ENCODE measurements around the gene USP17L13. TPM values are rescaled to one million over a fixed set of nuclear protein-coding genes. Genes with fewer than 3 reads are reported as not detected.
"Not testable (repeated sequence)": the region's sequence is repeated elsewhere in the genome, so short reads cannot be mapped to it uniquely, and the experiment has no call there.

The USP17L13 gene
- polyA plus RNA-seq: not detected

GRCh38 chr4:9224596-9224995 is at the start of gene USP17L13:
TSS of gene USP17L13 (plus strand) at chr4:9224896. CDS start at chr4:9224896, 0 bp downstream.
- not testable (repeated sequence) for H3K4me1 ChIP-seq (ENCODE audit: control insufficient read depth in 2 of 2, insufficient read depth in 2 of 2, low read length in 1 of 2); H3K4me3 ChIP-seq (ENCODE audit: low read depth in 1 of 2, low read length in 2 of 2); H3K27ac ChIP-seq (ENCODE audit: low read depth in 2 of 2, low read length in 1 of 2); H3K27me3 ChIP-seq (ENCODE audit: control insufficient read depth in 1 of 2, insufficient read depth in 2 of 2, low read length in 2 of 2); H3K9me3 ChIP-seq (ENCODE audit: control insufficient read depth in 2 of 2, insufficient read depth in 1 of 2, low read depth in 1 of 2, low read length in 1 of 2); H3K36me3 ChIP-seq (ENCODE audit: control insufficient read depth in 2 of 2, insufficient read depth in 2 of 2, low read length in 1 of 2)
- no CpG with 5 or more reads among the region's 14 CpGs for WGBS, 2 donors

GRCh38 chr4:9210357-9210756 is 14.3 kb upstream of the USP17L13 start, which contains the start of gene USP17L10:
TSS of gene USP17L10 (plus strand) at chr4:9210657. CDS start at chr4:9210657, 0 bp downstream.
- not testable (repeated sequence) for H3K36me3 ChIP-seq (ENCODE audit: control insufficient read depth in 2 of 2, insufficient read depth in 2 of 2, low read length in 1 of 2); H3K27ac ChIP-seq (ENCODE audit: low read depth in 2 of 2, low read length in 1 of 2); H3K9me3 ChIP-seq (ENCODE audit: control insufficient read depth in 2 of 2, insufficient read depth in 1 of 2, low read depth in 1 of 2, low read length in 1 of 2); H3K27me3 ChIP-seq (ENCODE audit: control insufficient read depth in 1 of 2, insufficient read depth in 2 of 2, low read length in 2 of 2); H3K4me1 ChIP-seq (ENCODE audit: control insufficient read depth in 2 of 2, insufficient read depth in 2 of 2, low read length in 1 of 2); H3K4me3 ChIP-seq (ENCODE audit: low read depth in 1 of 2, low read length in 2 of 2)
- 91% methylated on average over 12 of the region's 13 CpGs; no CpG with 5 or more reads in 1 of the 2 donors for WGBS, 2 donors

GRCh38 chr4:9214701-9215100 is 10.0 kb upstream of the USP17L13 start:
- H3K4me1 ChIP-seq (ENCODE audit: control insufficient read depth in 2 of 2, insufficient read depth in 2 of 2, low read length in 1 of 2); H3K4me3 ChIP-seq (ENCODE audit: low read depth in 1 of 2, low read length in 2 of 2); H3K27me3 ChIP-seq (ENCODE audit: control insufficient read depth in 1 of 2, insufficient read depth in 2 of 2, low read length in 2 of 2); H3K36me3 ChIP-seq (ENCODE audit: control insufficient read depth in 2 of 2, insufficient read depth in 2 of 2, low read length in 1 of 2); H3K9me3 ChIP-seq (ENCODE audit: control insufficient read depth in 2 of 2, insufficient read depth in 1 of 2, low read depth in 1 of 2, low read length in 1 of 2); H3K27ac ChIP-seq (ENCODE audit: low read depth in 2 of 2, low read length in 1 of 2): not testable (repeated sequence)
- WGBS, 2 donors: 72 to 82% methylated on average over 11 of the region's 14 CpGs

- H3K4me1 ChIP-seq (ENCODE audit: control insufficient read depth in 2 of 2, insufficient read depth in 2 of 2, low read length in 1 of 2); H3K27me3 ChIP-seq (ENCODE audit: control insufficient read depth in 1 of 2, insufficient read depth in 2 of 2, low read length in 2 of 2); H3K9me3 ChIP-seq (ENCODE audit: control insufficient read depth in 2 of 2, insufficient read depth in 1 of 2, low read depth in 1 of 2, low read length in 1 of 2); H3K36me3 ChIP-seq (ENCODE audit: control insufficient read depth in 2 of 2, insufficient read depth in 2 of 2, low read length in 1 of 2); H3K27ac ChIP-seq (ENCODE audit: low read depth in 2 of 2, low read length in 1 of 2); H3K4me3 ChIP-seq (ENCODE audit: low read depth in 1 of 2, low read length in 2 of 2): not testable (repeated sequence)
- 93% methylated on average over 10 of the region's 14 CpGs; no CpG with 5 or more reads in 1 of the 2 donors for WGBS, 2 donors
Observed at GRCh38 chr4:9215105-9215504, 9.6 kb upstream of the USP17L13 start, which contains the start of gene USP17L11. TSS of gene USP17L11 (plus strand) at chr4:9215405. CDS start at chr4:9215405, 0 bp downstream.

- not testable (repeated sequence) for H3K4me3 ChIP-seq (ENCODE audit: low read depth in 1 of 2, low read length in 2 of 2); H3K36me3 ChIP-seq (ENCODE audit: control insufficient read depth in 2 of 2, insufficient read depth in 2 of 2, low read length in 1 of 2); H3K9me3 ChIP-seq (ENCODE audit: control insufficient read depth in 2 of 2, insufficient read depth in 1 of 2, low read depth in 1 of 2, low read length in 1 of 2); H3K27me3 ChIP-seq (ENCODE audit: control insufficient read depth in 1 of 2, insufficient read depth in 2 of 2, low read length in 2 of 2); H3K4me1 ChIP-seq (ENCODE audit: control insufficient read depth in 2 of 2, insufficient read depth in 2 of 2, low read length in 1 of 2); H3K27ac ChIP-seq (ENCODE audit: low read depth in 2 of 2, low read length in 1 of 2)
- no CpG with 5 or more reads among the region's 13 CpGs for WGBS, 2 donors
Observed at GRCh38 chr4:9219852-9220251, 4.8 kb upstream of the USP17L13 start, which contains the start of gene USP17L12. TSS of gene USP17L12 (plus strand) at chr4:9220152. CDS start at chr4:9220152, 0 bp downstream.

GRCh38 chr4:9230249-9230648 is 5.6 kb downstream of the USP17L13 start:
- not testable (repeated sequence) for H3K4me1 ChIP-seq (ENCODE audit: control insufficient read depth in 2 of 2, insufficient read depth in 2 of 2, low read length in 1 of 2); H3K4me3 ChIP-seq (ENCODE audit: low read depth in 1 of 2, low read length in 2 of 2); H3K27me3 ChIP-seq (ENCODE audit: control insufficient read depth in 1 of 2, insufficient read depth in 2 of 2, low read length in 2 of 2); H3K36me3 ChIP-seq (ENCODE audit: control insufficient read depth in 2 of 2, insufficient read depth in 2 of 2, low read length in 1 of 2); H3K9me3 ChIP-seq (ENCODE audit: control insufficient read depth in 2 of 2, insufficient read depth in 1 of 2, low read depth in 1 of 2, low read length in 1 of 2); H3K27ac ChIP-seq (ENCODE audit: low read depth in 2 of 2, low read length in 1 of 2)
- WGBS, 2 donors: 89 to 90% methylated on average over 4 to 6 of the region's 8 CpGs

- not testable (repeated sequence) for H3K27me3 ChIP-seq (ENCODE audit: control insufficient read depth in 1 of 2, insufficient read depth in 2 of 2, low read length in 2 of 2); H3K27ac ChIP-seq (ENCODE audit: low read depth in 2 of 2, low read length in 1 of 2)
- no CpG with 5 or more reads among the region's 15 CpGs for WGBS, 2 donors
Observed at GRCh38 chr4:9234085-9234484, 9.4 kb downstream of the USP17L13 start, which contains the start of gene USP17L15. TSS of gene USP17L15 (plus strand) at chr4:9234385. CDS start at chr4:9234385, 0 bp downstream.

GRCh38 chr4:9238461-9238860 is 13.8 kb downstream of the USP17L13 start:
- not testable (repeated sequence) for H3K27me3 ChIP-seq (ENCODE audit: control insufficient read depth in 1 of 2, insufficient read depth in 2 of 2, low read length in 2 of 2); H3K4me1 ChIP-seq (ENCODE audit: control insufficient read depth in 2 of 2, insufficient read depth in 2 of 2, low read length in 1 of 2); H3K27ac ChIP-seq (ENCODE audit: low read depth in 2 of 2, low read length in 1 of 2); H3K4me3 ChIP-seq (ENCODE audit: low read depth in 1 of 2, low read length in 2 of 2); H3K9me3 ChIP-seq (ENCODE audit: control insufficient read depth in 2 of 2, insufficient read depth in 1 of 2, low read depth in 1 of 2, low read length in 1 of 2); H3K36me3 ChIP-seq (ENCODE audit: control insufficient read depth in 2 of 2, insufficient read depth in 2 of 2, low read length in 1 of 2)
- WGBS, 2 donors: 75 to 86% methylated on average over 8 to 11 of the region's 12 CpGs

More at GRCh38 chr4:9234085-9234484, 9.4 kb downstream of the USP17L13 start, which contains the start of gene USP17L15:
- not testable (repeated sequence) for H3K4me3 ChIP-seq (ENCODE audit: low read depth in 1 of 2, low read length in 2 of 2); H3K4me1 ChIP-seq (ENCODE audit: control insufficient read depth in 2 of 2, insufficient read depth in 2 of 2, low read length in 1 of 2); H3K36me3 ChIP-seq (ENCODE audit: control insufficient read depth in 2 of 2, insufficient read depth in 2 of 2, low read length in 1 of 2); H3K9me3 ChIP-seq (ENCODE audit: control insufficient read depth in 2 of 2, insufficient read depth in 1 of 2, low read depth in 1 of 2, low read length in 1 of 2)

GRCh38 chr4:9243579-9243978 is 18.9 kb downstream of the USP17L13 start, which contains the start of gene USP17L17:
TSS of gene USP17L17 (plus strand) at chr4:9243879. CDS start at chr4:9243879, 0 bp downstream.
- H3K4me1 ChIP-seq (ENCODE audit: control insufficient read depth in 2 of 2, insufficient read depth in 2 of 2, low read length in 1 of 2); H3K36me3 ChIP-seq (ENCODE audit: control insufficient read depth in 2 of 2, insufficient read depth in 2 of 2, low read length in 1 of 2): not testable (repeated sequence)
- WGBS, 2 donors: 90 to 92% methylated on average over 5 of the region's 14 CpGs

GRCh38 chr4:9247953-9248680 is 23.4 kb downstream of the USP17L13 start, which contains the start of gene USP17L18:
TSS of gene USP17L18 (plus strand) at chr4:9248630. CDS start at chr4:9248630, 0 bp downstream.
- WGBS, 2 donors: 91 to 92% methylated on average over 13 to 21 of the region's 26 CpGs
- not testable (repeated sequence) for H3K36me3 ChIP-seq (ENCODE audit: control insufficient read depth in 2 of 2, insufficient read depth in 2 of 2, low read length in 1 of 2)

More at GRCh38 chr4:9243579-9243978, 18.9 kb downstream of the USP17L13 start, which contains the start of gene USP17L17:
- not testable (repeated sequence) for H3K27ac ChIP-seq (ENCODE audit: low read depth in 2 of 2, low read length in 1 of 2); H3K27me3 ChIP-seq (ENCODE audit: control insufficient read depth in 1 of 2, insufficient read depth in 2 of 2, low read length in 2 of 2); H3K9me3 ChIP-seq (ENCODE audit: control insufficient read depth in 2 of 2, insufficient read depth in 1 of 2, low read depth in 1 of 2, low read length in 1 of 2); H3K4me3 ChIP-seq (ENCODE audit: low read depth in 1 of 2, low read length in 2 of 2)

More at GRCh38 chr4:9247953-9248680, 23.4 kb downstream of the USP17L13 start, which contains the start of gene USP17L18:
- H3K4me3 ChIP-seq (ENCODE audit: low read depth in 1 of 2, low read length in 2 of 2); H3K4me1 ChIP-seq (ENCODE audit: control insufficient read depth in 2 of 2, insufficient read depth in 2 of 2, low read length in 1 of 2); H3K9me3 ChIP-seq (ENCODE audit: control insufficient read depth in 2 of 2, insufficient read depth in 1 of 2, low read depth in 1 of 2, low read length in 1 of 2); H3K27ac ChIP-seq (ENCODE audit: low read depth in 2 of 2, low read length in 1 of 2); H3K27me3 ChIP-seq (ENCODE audit: control insufficient read depth in 1 of 2, insufficient read depth in 2 of 2, low read length in 2 of 2): not testable (repeated sequence)
